GM15510 (cell line): ENCODE results near the gene MT1A.
A peak's percentile ranks its signal among the peaks of the same experiment; 100 is the strongest.

Experiments used
- POLR2A ChIP-seq: IDR thresholded peaks from 3 replicates; pipeline ENCODE4 v1.6.1; 2011; ENCODE audit warnings: borderline replicate concordance; ENCODE audit not compliant: insufficient read length; ENCODE audit errors: extremely low read depth

MT1A gene

GRCh38 chr16:56608043-56608875 is 30.2 kb upstream of the MT1A start, which contains the start of gene MT2A:
MT2A (plus strand) TSS chr16:56608584; CDS start chr16:56608656, 72 bp downstream.
- TF ChIP-seq POLR2A = peak; percentile 59

- no peak for TF ChIP-seq POLR2A
These were observed 29.5 kb upstream of the MT1A start for GRCh38 chr16:56608876-56609462.

GRCh38 chr16:56609463-56609921 is 29.0 kb upstream of the MT1A start:
- TF ChIP-seq POLR2A = no peak

GRCh38 chr16:56610017-56610608 is 28.4 kb upstream of the MT1A start:
- no peak for TF ChIP-seq POLR2A

- TF ChIP-seq POLR2A = no peak
These were observed 27.8 kb upstream of the MT1A start for GRCh38 chr16:56610609-56611111.

GRCh38 chr16:56611281-56611833 is 27.1 kb upstream of the MT1A start:
- TF ChIP-seq POLR2A = no peak

GRCh38 chr16:56613706-56614105 is 24.8 kb upstream of the MT1A start:
- no peak for TF ChIP-seq POLR2A

GRCh38 chr16:56614549-56614991 is 23.9 kb upstream of the MT1A start:
- no peak for TF ChIP-seq POLR2A

DNA sequence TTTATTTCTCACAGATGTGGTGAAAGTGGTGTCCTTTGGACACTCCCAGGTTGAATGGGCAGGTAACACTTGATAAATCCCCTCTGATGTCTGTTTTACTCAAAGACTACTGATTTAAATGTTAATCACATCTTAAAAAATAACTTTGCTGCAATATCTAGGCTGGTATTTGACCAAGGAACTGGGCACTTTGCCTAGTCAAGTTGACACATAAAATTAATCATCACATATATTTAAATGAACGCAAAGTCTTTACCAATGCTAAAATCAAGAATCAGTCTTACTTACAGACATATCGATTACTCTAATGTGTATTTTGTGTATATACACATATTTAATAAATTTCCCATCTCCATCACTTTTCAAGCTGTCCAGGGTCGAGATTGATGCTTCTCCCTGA is 23.1 kb upstream of the MT1A start:
- no peak for TF ChIP-seq POLR2A

GRCh38 chr16:56616608-56617211 is 21.8 kb upstream of the MT1A start:
- TF ChIP-seq POLR2A = no peak

- no peak for TF ChIP-seq POLR2A
These were observed 21.0 kb upstream of the MT1A start for GRCh38 chr16:56617212-56618085.

- TF ChIP-seq POLR2A = no peak
These were observed 20.3 kb upstream of the MT1A start for GRCh38 chr16:56618138-56618537.

- TF ChIP-seq POLR2A = no peak
These were observed 18.0 kb upstream of the MT1A start for GRCh38 chr16:56620339-56620897.
